HEK293 (cell line): ENCODE results near the gene CDC25C.
A peak's percentile ranks its signal among the peaks of the same experiment; 100 is the strongest.

Experiments
- ATF2 ChIP-seq: fragments of 450-650 bp; formaldehyde crosslinking; IDR thresholded peaks from 2 replicates; pipeline ENCODE4 v1.5.1; 2016; ENCODE audit warnings: missing biosample characterization, missing genetic modification characterization, low read depth
- CTCF ChIP-seq: fragments of 450-650 bp; formaldehyde crosslinking; IDR thresholded peaks from 2 replicates; pipeline ENCODE4 v1.5.1; 2016; ENCODE audit warnings: missing biosample characterization, missing genetic modification characterization
- HIC1 ChIP-seq: fragments of 450-650 bp; formaldehyde crosslinking; IDR thresholded peaks from 2 replicates; pipeline ENCODE4 v1.5.1; 2016; ENCODE audit warnings: missing biosample characterization, missing genetic modification characterization
- IKZF3 ChIP-seq: fragments of 450-650 bp; IDR thresholded peaks from 2 replicates; pipeline ENCODE4 v1.5.0; 2018; ENCODE audit warnings: missing biosample characterization, mild to moderate bottlenecking, missing genetic modification characterization, moderate library complexity
- PBX3 ChIP-seq: sonication (generic); formaldehyde crosslinking; IDR thresholded peaks from 2 replicates; pipeline ENCODE4 v1.8.1; 2022; ENCODE audit warnings: mild to moderate bottlenecking, moderate library complexity, missing genetic modification reagents
- SP7 ChIP-seq: fragments of 450-650 bp; formaldehyde crosslinking; IDR thresholded peaks from 2 replicates; pipeline ENCODE4 v1.5.1; 2016; ENCODE audit warnings: missing biosample characterization, missing genetic modification characterization
- ZBTB1 ChIP-seq: fragments of 450-650 bp; formaldehyde crosslinking; IDR thresholded peaks from 2 replicates; pipeline ENCODE4 v1.5.1; 2016; ENCODE audit warnings: missing biosample characterization, missing genetic modification characterization
- ZBTB21 ChIP-seq: fragments of 450-650 bp; formaldehyde crosslinking; IDR thresholded peaks from 2 replicates; pipeline ENCODE4 v1.5.1; 2017; ENCODE audit warnings: missing biosample characterization, missing genetic modification characterization
- ZBTB6 ChIP-seq: fragments of 450-650 bp; formaldehyde crosslinking; IDR thresholded peaks from 2 replicates; pipeline ENCODE4 v1.5.1; 2017; ENCODE audit warnings: missing biosample characterization, missing genetic modification characterization
- ZFP3 ChIP-seq: fragments of 450-650 bp; formaldehyde crosslinking; IDR thresholded peaks from 2 replicates; pipeline ENCODE4 v1.5.1; 2016; ENCODE audit warnings: low read depth, missing biosample characterization, missing genetic modification characterization
- ZNF112 ChIP-seq: fragments of 450-650 bp; formaldehyde crosslinking; IDR thresholded peaks from 2 replicates; pipeline ENCODE4 v1.5.0; 2017; ENCODE audit warnings: missing biosample characterization, missing genetic modification characterization
- ZNF114 ChIP-seq: fragments of 450-650 bp; formaldehyde crosslinking; IDR thresholded peaks from 2 replicates; pipeline ENCODE4 v1.5.0; 2017; ENCODE audit warnings: missing biosample characterization, missing genetic modification characterization
- ZNF280C ChIP-seq: fragments of 450-650 bp; formaldehyde crosslinking; IDR thresholded peaks from 2 replicates; pipeline ENCODE4 v1.5.1; 2016; ENCODE audit warnings: missing biosample characterization, missing genetic modification characterization
- ZNF280D ChIP-seq: fragments of 450-650 bp; formaldehyde crosslinking; IDR thresholded peaks from 2 replicates; pipeline ENCODE4 v1.5.1; 2016; ENCODE audit warnings: missing biosample characterization, missing genetic modification characterization
- ZNF324 ChIP-seq: fragments of 450-650 bp; formaldehyde crosslinking; IDR thresholded peaks from 2 replicates; pipeline ENCODE4 v1.5.1; 2016; ENCODE audit warnings: missing biosample characterization, missing genetic modification characterization
- ZNF416 ChIP-seq: fragments of 450-650 bp; formaldehyde crosslinking; IDR thresholded peaks from 2 replicates; pipeline ENCODE4 v1.5.1; 2016; ENCODE audit warnings: missing biosample characterization, missing genetic modification characterization
- ZNF529 ChIP-seq: fragments of 450-650 bp; formaldehyde crosslinking; IDR thresholded peaks from 2 replicates; pipeline ENCODE4 v1.5.1; 2017; ENCODE audit warnings: missing genetic modification characterization, missing biosample characterization; ENCODE audit not compliant: insufficient replicate concordance
- ZNF558 ChIP-seq: fragments of 450-650 bp; formaldehyde crosslinking; IDR thresholded peaks from 2 replicates; pipeline ENCODE4 v1.5.1; 2016; ENCODE audit warnings: missing biosample characterization, missing genetic modification characterization
- ZNF600 ChIP-seq: fragments of 450-650 bp; formaldehyde crosslinking; IDR thresholded peaks from 2 replicates; pipeline ENCODE4 v1.5.1; 2016; ENCODE audit warnings: missing biosample characterization, missing genetic modification characterization
- ZNF645 ChIP-seq: fragments of 450-650 bp; formaldehyde crosslinking; IDR thresholded peaks from 2 replicates; pipeline ENCODE4; 2016; ENCODE audit warnings: missing biosample characterization, missing genetic modification characterization
- ZNF660 ChIP-seq: fragments of 450-650 bp; IDR thresholded peaks from 2 replicates; pipeline ENCODE4 v1.5.1; 2018; ENCODE audit warnings: missing biosample characterization, mild to moderate bottlenecking, missing genetic modification characterization
- ZNF776 ChIP-seq: fragments of 450-650 bp; formaldehyde crosslinking; IDR thresholded peaks from 2 replicates; pipeline ENCODE4 v1.5.0; 2017; ENCODE audit warnings: missing biosample characterization, missing genetic modification characterization, borderline replicate concordance
- ZSCAN5A ChIP-seq: fragments of 450-650 bp; formaldehyde crosslinking; IDR thresholded peaks from 2 replicates; pipeline ENCODE4 v1.5.1; 2016; ENCODE audit warnings: missing biosample characterization, missing genetic modification characterization

CDC25C gene

GRCh38 chr5:138275379-138275782, 56.2 kb downstream of the CDC25C start (continued):
- TF ChIP-seq PBX3 (CRISPR knock-in tag) (no peak), ZNF416 (tag by site-specific recombination) (no peak), ZNF324 (tag by site-specific recombination) (0 out of 2 replicates have a peak, but pooled peaks have one; percentile 65), SP7 (peak; percentile 82), ZNF280D (tag by site-specific recombination) (no peak), ZFP3 (tag by site-specific recombination) (0 out of 2 replicates have a peak, but pooled peaks have one; percentile 25), ZBTB21 (no peak), ZNF112 (no peak), CTCF (tag by site-specific recombination) (peak; percentile 62), ZNF776 (tag by site-specific recombination) (no peak), ZNF600 (tag by site-specific recombination) (peak; percentile 40), ZNF280C (tag by site-specific recombination) (no peak), ZNF114 (no peak), ZNF660 (tag by site-specific recombination) (peak; percentile 87), ZNF558 (peak; percentile 68; the same call in 1 of the 2 replicates), ZNF645 (tag by site-specific recombination) (peak; percentile 81; the same call in 1 of the 2 replicates), ZNF529 (tag by site-specific recombination) (no peak), ZBTB6 (tag by site-specific recombination) (no peak), ATF2 (tag by site-specific recombination) (peak; percentile 68), IKZF3 (peak; percentile 95), ZBTB1 (tag by site-specific recombination) (no peak), ZSCAN5A (no peak), HIC1 (tag by site-specific recombination) (no peak)
